IMR-90 (cell line): ENCODE data around the gene RNF41. TPM values are rescaled to one million over a fixed set of nuclear protein-coding genes. Genes with fewer than 3 reads are reported as not detected.

ENCODE experiments used
- ATAC-seq: fragments of 200-7000 bp; cut with Tn5 transposase; 2 replicates; pipeline ENCODE4 v1.9.1; 2020; ENCODE audit warnings: low read depth, mild to moderate bottlenecking, moderate library complexity
- BruUV-seq: library from RNA; stranded (reverse); fragments of 400-500 nt; replicated peaks from 2 replicates; lab custom pipeline; 2021; lab: Mats Ljungman, UMichigan
- CTCF ChIA-PET: fragments of 300-600 bp; formaldehyde crosslinking; extraction: SDS; loops from one replicate; lab custom pipeline; 2021; ENCODE audit warnings: antibody characterized with exemption; lab: Yijun Ruan, JAX
- POLR2A ChIA-PET: fragments of 300-600 bp; sonication (Branson Sonifier 250); formaldehyde crosslinking; loops from one replicate; lab custom pipeline; 2022; ENCODE audit warnings: antibody characterized with exemption; ENCODE audit not compliant: unreplicated experiment; lab: Charles Lee
- DNase-seq: peaks from one replicate; pipeline ENCODE4 v3.0.0; 2013
- H2AFZ ChIP-seq: replicated peaks from 2 replicates; pipeline ENCODE3; 2013; ENCODE audit warnings: low read length, mild to moderate bottlenecking; ENCODE audit not compliant: poor library complexity
- H2AK5ac ChIP-seq: 2 replicates; pipeline ENCODE4 v1.6.1; 2013; ENCODE audit warnings: low read depth, low read length, inconsistent platforms
- H2AK9ac ChIP-seq: replicated peaks from 2 replicates; pipeline ENCODE3; 2013; ENCODE audit warnings: mild to moderate bottlenecking, low read depth, low read length, moderate library complexity; ENCODE audit not compliant: poor library complexity
- H2BK120ac ChIP-seq: 2 replicates; pipeline ENCODE4 v1.6.1; 2013; ENCODE audit warnings: low read depth, low read length, inconsistent platforms
- H2BK15ac ChIP-seq: 3 replicates; pipeline ENCODE4 v1.6.1; 2013; ENCODE audit warnings: low read depth, low read length, inconsistent platforms
- H2BK20ac ChIP-seq: 2 replicates; pipeline ENCODE4 v1.6.1; 2013; ENCODE audit warnings: low read depth, mild to moderate bottlenecking, inconsistent platforms, low read length, moderate library complexity
- H2BK5ac ChIP-seq: 2 replicates; pipeline ENCODE4 v1.6.1; 2013; ENCODE audit warnings: mild to moderate bottlenecking, low read depth, low read length, inconsistent platforms; ENCODE audit not compliant: poor library complexity, severe bottlenecking
- H3K14ac ChIP-seq: replicated peaks from 2 replicates; pipeline ENCODE4 v1.6.1; 2013; ENCODE audit warnings: low read depth, low read length, inconsistent platforms
- H3K18ac ChIP-seq: 2 replicates; pipeline ENCODE4 v1.6.1; 2013; ENCODE audit warnings: low read depth, low read length, control low read depth
- H3K23ac ChIP-seq: 2 replicates; pipeline ENCODE4 v1.6.1; 2013; ENCODE audit warnings: low read depth, low read length, inconsistent platforms
- H3K27ac ChIP-seq: 2 replicates; pipeline ENCODE4 v1.5.1; 2013; ENCODE audit warnings: mild to moderate bottlenecking, control low read depth, low read length; ENCODE audit not compliant: insufficient read depth
- H3K27me3 ChIP-seq: 2 replicates; pipeline ENCODE4 v1.6.1; 2013; ENCODE audit warnings: low read length; ENCODE audit not compliant: control insufficient read depth, insufficient read depth
- H3K36me3 ChIP-seq: 2 replicates; pipeline ENCODE4 v1.6.1; 2013; ENCODE audit warnings: low read length, mixed read lengths; ENCODE audit not compliant: control insufficient read depth, insufficient read depth
- H3K4ac ChIP-seq: 2 replicates; pipeline ENCODE4 v1.6.1; 2013; ENCODE audit warnings: low read depth, low read length, inconsistent platforms
- H3K4me1 ChIP-seq: 2 replicates; pipeline ENCODE4 v1.6.1; 2013; ENCODE audit warnings: low read length, mixed read lengths; ENCODE audit not compliant: control insufficient read depth, insufficient read depth
- H3K4me2 ChIP-seq: 2 replicates; pipeline ENCODE4 v1.6.1; 2013; ENCODE audit warnings: low read depth, mild to moderate bottlenecking, control low read depth, low read length, moderate library complexity
- H3K4me3 ChIP-seq: 2 replicates; pipeline ENCODE4 v1.5.1; 2013; ENCODE audit warnings: low read depth, mild to moderate bottlenecking, control low read depth, low read length, moderate library complexity; ENCODE audit not compliant: insufficient read depth
- H3K56ac ChIP-seq: 2 replicates; pipeline ENCODE4 v1.6.1; 2013; ENCODE audit warnings: low read length, inconsistent platforms; ENCODE audit not compliant: insufficient read depth; ENCODE audit errors: extremely low read depth
- H3K79me1 ChIP-seq, 2 experiments: 2 replicates each; pipeline ENCODE4 v1.6.1; 2013; ENCODE audit warnings: low read length in 2 of 2, inconsistent platforms in 1 of 2, low read depth in 1 of 2
- H3K9ac ChIP-seq: 2 replicates; pipeline ENCODE4 v1.6.1; 2013; ENCODE audit warnings: low read depth, low read length, control low read depth
- H3K9me1 ChIP-seq: 2 replicates; pipeline ENCODE4 v1.6.1; 2013; ENCODE audit warnings: low read length, inconsistent platforms; ENCODE audit not compliant: insufficient read depth
- H3K9me3 ChIP-seq: 2 replicates; pipeline ENCODE4 v1.6.1; 2013; ENCODE audit warnings: low read length; ENCODE audit not compliant: control insufficient read depth, insufficient read depth
- H4K20me1 ChIP-seq: 2 replicates; pipeline ENCODE4 v1.6.1; 2013; ENCODE audit warnings: low read length, inconsistent platforms; ENCODE audit not compliant: insufficient read depth
- H4K5ac ChIP-seq: 2 replicates; pipeline ENCODE4 v1.6.1; 2013; ENCODE audit warnings: mild to moderate bottlenecking, low read depth, low read length, control low read depth
- H4K8ac ChIP-seq, 2 experiments: 2 replicates each; pipeline ENCODE4 v1.6.1; 2013; ENCODE audit warnings: low read depth in 2 of 2, low read length in 2 of 2, control low read depth in 1 of 2, inconsistent platforms in 1 of 2
- H4K91ac ChIP-seq: 2 replicates; pipeline ENCODE4 v1.6.1; 2013; ENCODE audit warnings: low read depth, low read length, inconsistent platforms; ENCODE audit not compliant: insufficient read depth
- BHLHE40 ChIP-seq: fragments of 150-350 bp; IDR thresholded peaks from 2 replicates; pipeline ENCODE4 v1.6.1; 2016; ENCODE audit warnings: mild to moderate bottlenecking, low read depth, low read length
- MAFK ChIP-seq: IDR thresholded peaks from 2 replicates; pipeline ENCODE4 v1.6.1; 2012; ENCODE audit warnings: low read depth, low read length, improper control_type of control experiment
- MAZ ChIP-seq: IDR thresholded peaks from 2 replicates; pipeline ENCODE4 v1.6.1; 2012; ENCODE audit warnings: low read depth, mild to moderate bottlenecking, low read length, improper control_type of control experiment, moderate library complexity, borderline replicate concordance
- MXI1 ChIP-seq: IDR thresholded peaks from 2 replicates; pipeline ENCODE4 v1.6.1; 2012; ENCODE audit warnings: low read depth, mild to moderate bottlenecking, low read length, moderate library complexity, borderline replicate concordance
- RAD21 ChIP-seq: IDR thresholded peaks from 2 replicates; pipeline ENCODE4 v1.6.1; 2012; ENCODE audit warnings: low read length, improper control_type of control experiment
- RCOR1 ChIP-seq: IDR thresholded peaks from 2 replicates; pipeline ENCODE4 v1.6.1; 2012; ENCODE audit warnings: mild to moderate bottlenecking, low read length, improper control_type of control experiment; ENCODE audit not compliant: insufficient replicate concordance
- SMC3 ChIP-seq: fragments of 150-350 bp; IDR thresholded peaks from 2 replicates; pipeline ENCODE4 v1.6.1; 2016; ENCODE audit warnings: low read depth, mild to moderate bottlenecking, antibody characterized with exemption, low read length, moderate library complexity
- USF2 ChIP-seq: fragments of 150-350 bp; IDR thresholded peaks from 2 replicates; pipeline ENCODE4 v1.6.1; 2017; ENCODE audit warnings: mild to moderate bottlenecking, antibody characterized with exemption, low read length, low read depth
- WGBS, 2 experiments: methylation state at CpG; one replicate each; pipeline versions ENCODE4 v1.1.5 to v1.1.7; 2013; ENCODE audit warnings: missing lambda C conversion rate in 2 of 2; ENCODE audit not compliant: insufficient read length in 1 of 2; ENCODE audit errors: extremely low coverage in 2 of 2; 5-methylcytosine and 5-hydroxymethylcytosine counted together
- dilution Hi-C: fragments of 300-500 bp; cut with HindIII; formaldehyde crosslinking; loops from one replicate; pipeline ENCODE4 v1.14.3; 2018; ENCODE audit warnings: low sequenced_read_pairs; ENCODE audit not compliant: unreplicated experiment
- in situ Hi-C: fragments of 300-500 bp; cut with MboI; formaldehyde crosslinking; loops from 3 replicates; pipeline ENCODE4 v1.14.3; 2019; ENCODE audit warnings: low sequenced_read_pairs, inconsistent platforms, mixed read lengths
- intact Hi-C: fragments of 100-400 bp; cut with micrococcal nuclease; formaldehyde crosslinking; loops from 2 replicates; pipeline ENCODE4 v1.10.0; 2022
- polyA plus RNA-seq, 3 experiments: library from polyadenylated mRNA; depleted of rRNA; stranded (reverse); fragments of >200 nt; gene quantifications; 2 replicates each; pipeline ENCODE4 v1.2.3, GENCODE V29; 2012; ENCODE audit warnings: low replicate concordance in 1 of 3
- total RNA-seq: library from RNA; depleted of rRNA; stranded (reverse); fragments of >200 nt; gene quantifications from 2 replicates; pipeline ENCODE4 v1.2.3, GENCODE V29; 2012

RNF41 gene
- total and polyA plus RNA-seq, 2 of the 4 experiments (the other 2 are of a cell fraction): 112 to 272 TPM

- peaks cover 18% of the 10 kb centered on the region for H3K4me1 ChIP-seq
- no peaks in the 10 kb centered on the region for H3K27me3 ChIP-seq
- peaks cover 14% of the 10 kb centered on the region for H4K20me1 ChIP-seq
- peak overlapping the region; percentile 7 to 80; a peak in 2 of 4 replicates for H4K8ac ChIP-seq
- CTCF ChIA-PET: interaction anchor here (0.8 kb wide), 1 partner anchor 39 kb away, joined by 3 read pairs; no protein-coding TSS in a partner anchor
- H3K56ac ChIP-seq: no peak overlapping the region
- dilution Hi-C loops: no loop called here
- no peak overlapping the region for H3K4me3 ChIP-seq
- H3K36me3 ChIP-seq: peaks cover 11% of the 10 kb centered on the region
- no TSS peak for BruUV-seq
- intact Hi-C loops: no loop called here
- ATAC-seq (no peak), DNase-seq (no peak)
- H4K91ac ChIP-seq: peak overlapping the region; percentile 73; the same call in 1 of the 2 replicates
- H3K14ac ChIP-seq: peak overlapping the region; percentile 71
- in situ Hi-C loops: no loop called here
- H3K18ac ChIP-seq: peak overlapping the region; percentile 87; the same call in 1 of the 2 replicates
- peak overlapping the region; percentile 74 for H3K4ac ChIP-seq
- H3K23ac ChIP-seq: peak overlapping the region; percentile 34; the same call in 1 of the 2 replicates
- POLR2A ChIA-PET: no interaction called here
- no peak overlapping the region for H2AFZ ChIP-seq
- peak overlapping the region; percentile 81 for H2AK5ac ChIP-seq
- no peak overlapping the region for H3K9ac ChIP-seq
- peak overlapping the region; percentile 84 for H2BK20ac ChIP-seq
- peak overlapping the region; percentile 92 for H2BK5ac ChIP-seq
- no CpG with 5 or more reads among the region's 3 CpGs for WGBS, 2 experiments
- H3K79me1 ChIP-seq: peaks cover 7 to 25% of the 10 kb centered on the region in 2 experiments
- TF ChIP-seq BHLHE40: no peak
- no peak for TF ChIP-seq RAD21
- no peak for TF ChIP-seq MXI1
- TF ChIP-seq RCOR1: no peak
- no peak for TF ChIP-seq MAFK
- no peak for TF ChIP-seq SMC3
- no peak for TF ChIP-seq MAZ
- no peak for TF ChIP-seq USF2
- peak overlapping the region; percentile 77; the same call in 1 of the 2 replicates for H4K5ac ChIP-seq
- peak overlapping the region; percentile 60; the same call in 2 of the 3 replicates for H2BK15ac ChIP-seq
- no peak overlapping the region for H3K27ac ChIP-seq
- peaks cover 18% of the 10 kb centered on the region for H3K9me1 ChIP-seq
- H2BK120ac ChIP-seq: peak overlapping the region; percentile 89
- no peak overlapping the region for H2AK9ac ChIP-seq
- H3K9me3 ChIP-seq: no peaks in the 10 kb centered on the region
- H3K4me2 ChIP-seq: no peak overlapping the region
These were observed 39.2 kb upstream of the RNF41 start for GRCh38 chr12:56260921-56261320.
